K562 (cell line): ENCODE results near the gene MYMK. TPM values are rescaled to one million over a fixed set of nuclear protein-coding genes. Genes with fewer than 3 reads are reported as not detected.

Experiments used
- ATAC-seq: fragments of 200-7000 bp; cut with Tn5 transposase; 3 replicates; pipeline ENCODE4 v1.9.1; 2020; ENCODE audit warnings: moderate library complexity
- BruUV-seq: library from RNA; stranded (reverse); fragments of 400-500 nt; replicated peaks from 2 replicates; lab custom pipeline; 2021; lab: Mats Ljungman, UMichigan
- CTCF ChIA-PET: fragments of 300-600 bp; formaldehyde crosslinking; extraction: SDS; loops from one replicate; lab custom pipeline; 2021; ENCODE audit warnings: low intra/inter-chr PET ratio; lab: Yijun Ruan, JAX
- POLR2A ChIA-PET: fragments of 300-600, 350-650 bp; sonication (Branson Sonifier 250); formaldehyde crosslinking; extraction: SDS; loops from one replicate; lab custom pipeline; 2021; ENCODE audit warnings: antibody characterized with exemption, inconsistent platforms; lab: Yijun Ruan, JAX
- DNase-seq, 4 experiments: peaks; one replicate each; pipeline versions ENCODE4 v3.0.0 to v3.0.0-alpha.2; 2011 to 2018; ENCODE audit warnings: low spot score in 3 of 4, mixed read lengths in 3 of 4; ENCODE audit errors: extremely low read depth in 1 of 4
- FAIRE-seq: peaks from 2 replicates; lab custom pipeline; 2011; peaks lifted over from hg19 to GRCh38; lab: Jason Lieb, UNC
- H2AFZ ChIP-seq: 2 replicates; pipeline ENCODE4 v1.6.0; 2011; ENCODE audit warnings: low read depth, low read length, control low read depth, inconsistent platforms
- H3K27ac ChIP-seq: fragments of 200-600 bp; 3 replicates; pipeline ENCODE4 v1.8.0; 2011; ENCODE audit warnings: low read depth, mild to moderate bottlenecking, control low read depth, inconsistent platforms, low read length, moderate library complexity, mixed read lengths; ENCODE audit errors: extremely low read depth
- H3K27me3 ChIP-seq, 2 experiments: fragments of 300-600 bp in 1 of 2; 2 replicates in 1 of 2; 3 replicates in 1 of 2; pipeline versions ENCODE4 v1.6.0 to v1.8.0; 2011; ENCODE audit warnings: inconsistent platforms in 2 of 2, low read length in 2 of 2, mild to moderate bottlenecking in 1 of 2, mixed read lengths in 1 of 2, moderate library complexity in 1 of 2; ENCODE audit not compliant: control insufficient read depth in 2 of 2, insufficient read depth in 2 of 2
- H3K36me3 ChIP-seq: fragments of 300-600 bp; 3 replicates; pipeline ENCODE4 v1.8.0; 2011; ENCODE audit warnings: mild to moderate bottlenecking, low read length, inconsistent platforms; ENCODE audit not compliant: control insufficient read depth, insufficient read depth
- H3K4me1 ChIP-seq, 2 experiments: fragments of 200-600 bp in 1 of 2; replicated peaks in 1 of 2; 2 replicates in 1 of 2; 3 replicates in 1 of 2; pipeline versions ENCODE4 v1.5.1 to v1.8.0; 2011; ENCODE audit warnings: inconsistent platforms in 2 of 2, low read length in 2 of 2, mild to moderate bottlenecking in 1 of 2, mixed read lengths in 1 of 2, moderate library complexity in 1 of 2; ENCODE audit not compliant: control insufficient read depth in 2 of 2, insufficient read depth in 2 of 2
- H3K4me2 ChIP-seq: 2 replicates; pipeline ENCODE4 v1.6.1; 2011; ENCODE audit warnings: low read length, control low read depth, inconsistent platforms, mixed read lengths; ENCODE audit not compliant: insufficient read depth
- H3K4me3 ChIP-seq: fragments of 200-600 bp; sonication (generic), shearing (Covaris generic); 2 replicates; pipeline ENCODE4 v1.5.1; 2016; ENCODE audit warnings: control low read depth, inconsistent platforms
- H3K79me2 ChIP-seq: fragments of 200-600 bp; 3 replicates; pipeline ENCODE4 v1.8.0; 2011; ENCODE audit warnings: low read length, inconsistent platforms; ENCODE audit not compliant: control insufficient read depth, insufficient read depth
- H3K9ac ChIP-seq, 2 experiments: 2 replicates each; pipeline versions ENCODE4 v1.6.0 to v1.6.1; 2011; ENCODE audit warnings: low read depth in 2 of 2, low read length in 2 of 2, control low read depth in 1 of 2, inconsistent platforms in 1 of 2, mild to moderate bottlenecking in 1 of 2, mixed read lengths in 1 of 2; ENCODE audit not compliant: insufficient read depth in 1 of 2
- H3K9me1 ChIP-seq: one replicate; pipeline ENCODE4 v1.6.0; 2011; ENCODE audit warnings: inconsistent platforms, mild to moderate bottlenecking, low read length, moderate library complexity; ENCODE audit not compliant: control insufficient read depth, insufficient read depth
- H3K9me3 ChIP-seq: replicated peaks from 2 replicates; pipeline ENCODE4 v1.5.1; 2011; ENCODE audit warnings: low read depth, low read length, inconsistent platforms; ENCODE audit not compliant: control insufficient read depth, insufficient read depth
- H4K20me1 ChIP-seq: replicated peaks from 2 replicates; pipeline ENCODE4 v1.6.1; 2011; ENCODE audit warnings: low read length, inconsistent platforms, mixed read lengths; ENCODE audit not compliant: control insufficient read depth, insufficient read depth
- ARID1B ChIP-seq: fragments of 450-650 bp; IDR thresholded peaks from 2 replicates; pipeline ENCODE4 v1.6.1; 2016; ENCODE audit warnings: antibody characterized with exemption, mild to moderate bottlenecking, inconsistent platforms
- CBX1 ChIP-seq: sonication (generic); IDR thresholded peaks from 2 replicates; pipeline ENCODE4 v1.6.1; 2016; ENCODE audit warnings: antibody characterized with exemption, low read depth, mild to moderate bottlenecking
- HES1 ChIP-seq: fragments of 450-650 bp; IDR thresholded peaks from 2 replicates; pipeline ENCODE4 v1.6.1; 2016; ENCODE audit warnings: low read depth, mild to moderate bottlenecking, moderate library complexity
- HEY1 ChIP-seq: fragments of 250-450 bp; sonication (Bioruptor Pico); IDR thresholded peaks from 2 replicates; pipeline ENCODE4 v1.5.0; 2020; ENCODE audit warnings: mild to moderate bottlenecking, moderate library complexity, borderline replicate concordance
- MEF2A ChIP-seq: IDR thresholded peaks from 2 replicates; pipeline ENCODE4 v1.6.1; 2011; ENCODE audit warnings: low read depth, mild to moderate bottlenecking, low read length, moderate library complexity; ENCODE audit not compliant: control insufficient read depth
- MEIS2 ChIP-seq: fragments of 450-650 bp; IDR thresholded peaks from 2 replicates; pipeline ENCODE4 v1.6.1; 2014; ENCODE audit warnings: mild to moderate bottlenecking; ENCODE audit not compliant: partially characterized antibody
- NR2C1 ChIP-seq, 2 experiments: fragments of 450-650 bp; IDR thresholded peaks; 2 replicates each; pipeline ENCODE4 v1.6.1; 2017; ENCODE audit warnings: mild to moderate bottlenecking in 2 of 2, antibody characterized with exemption in 1 of 2, inconsistent platforms in 1 of 2, missing compliant biosample characterization in 1 of 2, missing genetic modification characterization in 1 of 2
- NUFIP1 ChIP-seq: fragments of 450-650 bp; IDR thresholded peaks from 2 replicates; pipeline ENCODE4 v1.6.1; 2018; ENCODE audit not compliant: partially characterized antibody
- YY1 ChIP-seq, 3 experiments: IDR thresholded peaks; 2 replicates each; pipeline ENCODE4 v1.6.1; 2011; ENCODE audit warnings: low read length in 2 of 3, mild to moderate bottlenecking in 2 of 3, moderate library complexity in 2 of 3, borderline replicate concordance in 1 of 3, control low read depth in 1 of 3, low read depth in 1 of 3; ENCODE audit not compliant: insufficient read depth in 3 of 3, insufficient replicate concordance in 2 of 3, control insufficient read depth in 1 of 3, insufficient read length in 1 of 3; ENCODE audit errors: extremely low read depth in 1 of 3
- ZBTB26 ChIP-seq: fragments of 450-650 bp; formaldehyde crosslinking; IDR thresholded peaks from 2 replicates; pipeline ENCODE4 v1.4.0; 2022; ENCODE audit warnings: missing genetic modification characterization
- ZNF347 ChIP-seq: fragments of 450-650 bp; formaldehyde crosslinking; IDR thresholded peaks from 2 replicates; pipeline ENCODE4 v1.4.0; 2020; ENCODE audit warnings: low read depth, mild to moderate bottlenecking, moderate library complexity
- ZNF511 ChIP-seq: sonication (generic); formaldehyde crosslinking; IDR thresholded peaks from 2 replicates; pipeline ENCODE4 v1.8.0; 2022; ENCODE audit warnings: mild to moderate bottlenecking, missing genetic modification reagents
- WGBS: fragments of 100-300 bp; shearing (Covaris generic); methylation state at CpG from one replicate; pipeline ENCODE4 v1.1.6; 2016; ENCODE audit warnings: low coverage, mixed read lengths; ENCODE audit not compliant: insufficient coverage; ENCODE audit errors: missing lambda C conversion rate; 5-methylcytosine and 5-hydroxymethylcytosine counted together
- in situ Hi-C: fragments of 300-500 bp; cut with MboI; formaldehyde crosslinking; loops from 4 replicates; pipeline ENCODE4 v1.15.0; 2018; ENCODE audit warnings: inconsistent platforms, mixed read lengths
- intact Hi-C: fragments of 100-400 bp; cut with micrococcal nuclease; formaldehyde crosslinking; loops from 2 replicates; pipeline ENCODE4 v1.14.2; 2022
- polyA plus RNA-seq, 8 experiments: library from polyadenylated mRNA; depleted of rRNA in 4 of 8; stranded (reverse) in 5 of 8; unstranded in 3 of 8; fragments of >200 nt; fragmentation: Nextera tagmentation in 2 of 8; fragmentation: Illumina TruSeq in 1 of 8; extraction: Ambion mirVana in 2 of 8; extraction: Trizol in 1 of 8; gene quantifications; 2 replicates each; pipeline versions ENCODE4 v1.2.1 to v1.2.3, GENCODE V29; 2011 to 2014; ENCODE audit warnings: inconsistent platforms in 1 of 8, missing spikeins in 1 of 8
- total RNA-seq, 7 experiments: library from RNA; depleted of rRNA in 6 of 7; stranded (reverse); fragments of >200 nt in 6 of 7; fragmentation: Illumina TruSeq in 2 of 7; extraction: Trizol in 2 of 7; gene quantifications; 2 replicates each; pipeline versions ENCODE4 v1.2.1 to v1.2.3, GENCODE V29; 2011 to 2021; ENCODE audit warnings: low replicate concordance in 1 of 7

The MYMK gene
- total and polyA plus RNA-seq, 9 of the 15 experiments (the other 6 are each of a cell fraction or from before 2014, with no cell fraction given) = not detected

- in situ Hi-C loops = loop anchor here (5.0 kb wide), 1 partner anchor 194 kb away; no protein-coding TSS in a partner anchor
- no peak overlapping the region for H3K9ac ChIP-seq
- H3K9me3 ChIP-seq = no peaks in the 10 kb centered on the region
- ATAC-seq = no peak
- H3K4me1 ChIP-seq = peaks cover 0 to 38% of the 10 kb centered on the region in 2 experiments; a peak in 3 of 5 replicates
- H3K27me3 ChIP-seq = peaks cover 42 to 91% of the 10 kb centered on the region in 2 experiments
- 0% methylated on average over 14 of the region's 14 CpGs for WGBS
- POLR2A ChIA-PET = interaction anchor here (0.6 kb wide), 1 partner anchor 183 kb away, joined by 3 read pairs; no protein-coding TSS in a partner anchor
- H3K36me3 ChIP-seq = no peaks in the 10 kb centered on the region
- no TSS peak for BruUV-seq
- no peaks in the 10 kb centered on the region for H3K79me2 ChIP-seq
- H2AFZ ChIP-seq = no peak overlapping the region
- no peak overlapping the region for H3K4me3 ChIP-seq
- CTCF ChIA-PET = no interaction called here
- no peak for DNase-seq
- no peak for TF ChIP-seq NR2C1 (IDR thresholded peaks at IDR 0.05)
- no peak for TF ChIP-seq NR2C1 (tag; IDR thresholded peaks at IDR 0.05)
- TF ChIP-seq ZNF347 (CRISPR knock-in tag) = no peak
- TF ChIP-seq ARID1B = no peak
- TF ChIP-seq MEIS2 = no peak
- no peak for TF ChIP-seq ZNF511 (CRISPR knock-in tag)
- no peak for TF ChIP-seq CBX1
- no peak for TF ChIP-seq HEY1 (CRISPR knock-in tag)
- no peak for TF ChIP-seq YY1 (IDR thresholded peaks at IDR 0.05; ENCODE audit: borderline replicate concordance in 1 of 3, control insufficient read depth in 1 of 3, extremely low read depth in 1 of 3, insufficient read depth in 3 of 3, insufficient read length in 1 of 3, insufficient replicate concordance in 2 of 3, low read depth in 1 of 3, low read length in 2 of 3)
- no peak for TF ChIP-seq MEF2A
- no peak for TF ChIP-seq HES1
- no peak for TF ChIP-seq NUFIP1
- no peak for TF ChIP-seq ZBTB26 (CRISPR knock-in tag)
- H3K27ac ChIP-seq = no peak overlapping the region
- H4K20me1 ChIP-seq = peaks cover 25% of the 10 kb centered on the region
- FAIRE-seq = no peak
- intact Hi-C loops = no loop called here
- no peaks in the 10 kb centered on the region for H3K9me1 ChIP-seq
- no peak overlapping the region for H3K4me2 ChIP-seq
These were observed 13.4 kb upstream of the MYMK start for GRCh38 chr9:133538176-133538575.
